Pancreas (tissue), 10 donors: ENCODE results near the gene URB1. TPM values are rescaled to one million over a fixed set of nuclear protein-coding genes. Genes with fewer than 3 reads are reported as not detected.
A peak's percentile ranks its signal among the peaks of the same experiment; 100 is the strongest.
"Not testable (repeated sequence)": the region's sequence is repeated elsewhere in the genome, so short reads cannot be mapped to it uniquely, and the experiment has no call there.

Experiments
- ATAC-seq, 4 donors: fragments of 200-7000 bp; cut with Tn5 transposase; one replicate each; pipeline versions ENCODE4 v1.8.0 to v1.9.1; 2020; ENCODE audit warnings: mild to moderate bottlenecking in 4 of 4, moderate library complexity in 4 of 4
- DNase-seq, 6 donors: peaks; one replicate each; pipeline ENCODE4 v3.0.0-alpha.2; 2020
- FAIRE-seq: peaks from 2 replicates; lab custom pipeline; 2012; peaks lifted over from hg19 to GRCh38; lab: Jason Lieb, UNC
- H3K27ac ChIP-seq, 4 donors: fragments of 200-600 bp; sonication (generic); 1 replicate in 3 of 4; 2 replicates in 1 of 4; pipeline versions ENCODE4 v1.5.0 to v1.8.0; 2020
- H3K27me3 ChIP-seq, 4 donors: fragments of 200-600 bp; one replicate each; pipeline ENCODE4 v1.8.0; 2021
- H3K36me3 ChIP-seq, 3 donors: fragments of 200-600 bp; sonication (generic) in 1 of 3; one replicate each; pipeline versions ENCODE4 v1.5.0 to v1.8.0; 2020 to 2021
- H3K4me1 ChIP-seq, 3 donors: fragments of 200-600 bp; one replicate each; pipeline ENCODE4 v1.8.0; 2021
- H3K4me3 ChIP-seq, 4 donors: fragments of 200-600 bp; sonication (generic) in 2 of 4; one replicate each; pipeline versions ENCODE4 v1.5.0 to v1.8.0; 2020 to 2021
- H3K9me3 ChIP-seq, 4 donors: fragments of 200-600 bp; one replicate each; pipeline ENCODE4 v1.8.0; 2021
- WGBS, 2 donors: extraction: QIAGEN DNeasy Blood & Tissue Kit; methylation state at CpG; one replicate each; pipeline ENCODE4 v1.1.7; 2013; 5-methylcytosine and 5-hydroxymethylcytosine counted together
- intact Hi-C, 3 donors: fragments of 100-400 bp; cut with DNase I; formaldehyde crosslinking; loops; one replicate each; pipeline versions ENCODE4 v1.11.1 to v1.14.2; 2022
- polyA plus RNA-seq, 2 donors: library from polyadenylated mRNA; stranded (reverse); fragments of 200-250 nt; gene quantifications; one replicate each; pipeline ENCODE4 v1.2.3, GENCODE V29; 2013
- total RNA-seq, 6 donors: library from RNA; stranded (reverse); fragmentation: NEBNext Ultra II Directional in 4 of 6; extraction: Animal tissue kit (Norgen Biotek cat#: 25700) in 4 of 6; gene quantifications; one replicate each; pipeline versions ENCODE4 v1.2.1 to v1.2.4, GENCODE V29; 2021 to 2023
- TF ChIP-seq, protein P1 (sequence below), 4 donors: fragments of 200-600 bp; sonication (generic) in 3 of 4; IDR thresholded peaks; one replicate each; pipeline versions ENCODE4 v1.5.0 to v1.8.0; 2021; ENCODE audit warnings: antibody characterized with exemption in 4 of 4
- donor health status: healthy with polysubstance abuse.
- donor health status: DM: no; HTN: no; CAD: no; lungs with moderate emphysema.
- donor health status: DM: no; HTN: no; CAD: no.
- donor health status: control.
- donor health status: control.
- donor health status: Bipolar disorder and iron deficiency.
- donor health status: DM: yes; HTN: yes; CAD: no.
- donor health status: DM: no; HTN: no; CAD: no.
- donor health status: DM: no; HTN: no; CAD: no.
- donor health status: DM: yes; HTN: yes; CAD: no.

URB1 gene
- total RNA-seq (10 to 100 TPM in 1 of 6 donors, 1 to 10 TPM in 5; 5.9 to 11.0 (median 8.0) TPM), polyA plus RNA-seq (1 to 10 TPM; 2.9 to 4.7 TPM)

DNA sequence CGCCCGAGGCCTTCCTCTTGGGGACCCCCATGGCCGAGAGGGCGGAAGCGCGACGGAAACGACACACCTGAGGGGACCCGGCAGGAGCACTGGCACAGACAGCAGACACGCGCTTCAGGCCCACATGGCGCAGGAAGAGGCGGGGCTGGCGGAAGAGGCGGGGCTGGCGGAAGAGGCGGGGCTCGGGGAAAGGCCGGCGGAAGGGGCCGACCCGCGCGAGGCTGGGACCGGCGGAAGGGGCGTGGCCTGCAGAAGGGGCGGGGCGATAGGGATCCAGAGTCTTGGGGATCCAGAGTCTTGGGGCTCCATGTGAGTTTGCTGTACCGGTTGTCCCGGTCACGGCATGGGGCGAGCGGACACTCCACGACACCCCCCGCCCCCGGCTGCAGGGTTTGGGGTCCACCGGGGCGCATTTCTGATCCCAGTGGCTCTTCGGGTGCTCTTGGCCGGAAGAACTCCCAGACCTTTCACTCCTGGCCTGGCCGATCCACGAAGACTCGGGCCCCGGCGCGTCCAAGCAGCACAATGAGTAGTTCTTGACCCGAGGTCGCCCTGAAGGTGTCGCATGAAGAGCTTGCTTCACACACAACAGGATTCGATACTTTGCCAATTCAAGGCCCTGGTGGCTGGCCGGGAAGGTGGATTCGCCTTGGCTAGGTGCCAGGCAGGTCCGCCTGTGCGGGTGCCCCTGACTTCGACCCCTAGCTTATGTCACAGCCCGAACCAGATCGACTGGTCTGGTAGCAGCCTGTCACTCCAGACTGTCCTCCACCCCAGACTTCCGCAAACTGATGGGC lies at the start of gene URB1:
Gene URB1 (minus strand): TSS at position 133 of the 797 bp plus-strand sequence. CDS start 102 bp downstream, at position 31.
- H3K4me3 ChIP-seq, result peak within 1 kb of the TSS; percentile 78 to 100 (median 85)
- FAIRE-seq (no peak), ATAC-seq (peak; percentile 99 to 100 (median 99)), DNase-seq (peak; percentile 92 to 99 (median 97))
- H3K4me1 ChIP-seq, result peaks cover 6 to 12% (median 7%) of the 10 kb centered on the region in 3 donors
- TF ChIP-seq, protein P1, sequence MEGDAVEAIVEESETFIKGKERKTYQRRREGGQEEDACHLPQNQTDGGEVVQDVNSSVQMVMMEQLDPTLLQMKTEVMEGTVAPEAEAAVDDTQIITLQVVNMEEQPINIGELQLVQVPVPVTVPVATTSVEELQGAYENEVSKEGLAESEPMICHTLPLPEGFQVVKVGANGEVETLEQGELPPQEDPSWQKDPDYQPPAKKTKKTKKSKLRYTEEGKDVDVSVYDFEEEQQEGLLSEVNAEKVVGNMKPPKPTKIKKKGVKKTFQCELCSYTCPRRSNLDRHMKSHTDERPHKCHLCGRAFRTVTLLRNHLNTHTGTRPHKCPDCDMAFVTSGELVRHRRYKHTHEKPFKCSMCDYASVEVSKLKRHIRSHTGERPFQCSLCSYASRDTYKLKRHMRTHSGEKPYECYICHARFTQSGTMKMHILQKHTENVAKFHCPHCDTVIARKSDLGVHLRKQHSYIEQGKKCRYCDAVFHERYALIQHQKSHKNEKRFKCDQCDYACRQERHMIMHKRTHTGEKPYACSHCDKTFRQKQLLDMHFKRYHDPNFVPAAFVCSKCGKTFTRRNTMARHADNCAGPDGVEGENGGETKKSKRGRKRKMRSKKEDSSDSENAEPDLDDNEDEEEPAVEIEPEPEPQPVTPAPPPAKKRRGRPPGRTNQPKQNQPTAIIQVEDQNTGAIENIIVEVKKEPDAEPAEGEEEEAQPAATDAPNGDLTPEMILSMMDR (IDR thresholded peaks at IDR 0.05), result no peak
- H3K9me3 ChIP-seq, result no peaks in the 10 kb centered on the region
- 2 to 3% methylated on average over 51 to 59 of the region's 59 CpGs for WGBS, 2 donors
- intact Hi-C loops, result no loop called here
- no peaks in the 10 kb centered on the region for H3K36me3 ChIP-seq
- H3K27ac ChIP-seq, result peak within 1 kb of the TSS; percentile 73 to 83 (median 80)
- peaks cover 0 to 6% (median 0%) of the 10 kb centered on the region in 4 donors for H3K27me3 ChIP-seq

- DNase-seq (no peak), ATAC-seq (no peak), FAIRE-seq (no peak)
- H3K27me3 ChIP-seq, result no peaks in the 10 kb centered on the region
- no peaks in the 10 kb centered on the region for H3K36me3 ChIP-seq
- no peaks in the 10 kb centered on the region for H3K4me1 ChIP-seq
- no peaks in the 10 kb centered on the region for H3K9me3 ChIP-seq
- no peak overlapping the region for H3K27ac ChIP-seq
- TF ChIP-seq, protein P1 (IDR thresholded peaks at IDR 0.05), result no peak
- WGBS, 2 donors, result 74% methylated on average over 12 of the region's 12 CpGs
- intact Hi-C loops, result no loop called here
- H3K4me3 ChIP-seq, result no peak overlapping the region
Measured at GRCh38 chr21:32437729-32438128, 44.9 kb upstream of the URB1 start.

GRCh38 chr21:32432982-32433660 lies 40.3 kb upstream of the URB1 start:
- H3K27ac ChIP-seq, result peak overlapping the region in 2 of 4 donors; percentile 57 to 64
- peak; percentile 46 to 85 (median 82) for ATAC-seq
- H3K9me3 ChIP-seq, FAIRE-seq, intact Hi-C loops, DNase-seq, H3K27me3 ChIP-seq, H3K4me3 ChIP-seq, H3K36me3 ChIP-seq, H3K4me1 ChIP-seq: not testable (repeated sequence)
- WGBS, 2 donors, result 40 to 41% methylated on average over 15 of the region's 15 CpGs

DNA sequence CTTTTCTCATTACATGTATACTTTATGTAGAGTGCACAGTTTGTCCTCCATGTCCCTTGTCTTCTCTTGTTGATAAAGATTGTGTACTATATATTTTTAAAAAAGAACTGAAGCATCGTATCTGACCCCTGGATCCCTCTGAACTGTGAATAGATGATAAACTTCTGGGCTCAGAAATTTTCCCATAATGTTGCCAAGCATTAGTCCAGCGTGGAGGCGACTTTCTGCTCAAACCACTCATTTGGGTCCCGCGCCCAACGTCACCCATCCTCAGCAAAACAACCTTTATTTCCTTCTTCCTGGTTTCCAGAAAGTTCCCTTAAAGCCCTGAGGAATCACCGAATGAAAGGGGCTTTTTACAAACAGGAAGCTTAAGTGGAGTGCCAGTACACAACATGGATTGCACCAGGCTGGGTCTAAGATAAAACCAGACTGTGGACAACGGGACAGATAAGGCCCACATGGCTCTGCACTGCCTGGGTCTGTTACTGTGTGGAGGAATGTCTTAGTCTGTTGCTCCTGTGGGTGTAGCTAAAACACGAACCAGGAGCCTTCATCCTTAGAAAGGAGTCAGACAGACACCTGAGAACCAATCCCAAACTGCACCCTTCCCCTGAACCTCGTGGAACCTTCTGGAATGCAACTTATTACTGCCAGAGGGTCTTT lies 35.3 kb upstream of the URB1 start:
- Histone ChIP-seq H3K27me3 (no peaks in the 10 kb centered on the region), H3K27ac (peak overlapping the region in 2 of 4 donors; percentile 37 to 41), H3K4me3 (no peak overlapping the region), H3K36me3 (no peaks in the 10 kb centered on the region), H3K4me1 (no peaks in the 10 kb centered on the region), H3K9me3 (no peaks in the 10 kb centered on the region)
- no peak for DNase-seq
- no peak for ATAC-seq
- TF ChIP-seq, protein P1 (IDR thresholded peaks at IDR 0.05), result no peak
- 58 to 65% methylated on average over 10 of the region's 10 CpGs for WGBS, 2 donors
- intact Hi-C loops, result no loop called here
- no peak for FAIRE-seq

GRCh38 chr21:32426592-32427051 lies 33.8 kb upstream of the URB1 start:
- H3K36me3 ChIP-seq, result no peaks in the 10 kb centered on the region
- TF ChIP-seq, protein P1 (IDR thresholded peaks at IDR 0.05), result no peak
- H3K27ac ChIP-seq, result peak overlapping the region in 2 of 4 donors; percentile 8 to 37
- intact Hi-C loops, result no loop called here
- no peak overlapping the region for H3K4me3 ChIP-seq
- H3K27me3 ChIP-seq, result no peaks in the 10 kb centered on the region
- no peaks in the 10 kb centered on the region for H3K9me3 ChIP-seq
- no peaks in the 10 kb centered on the region for H3K4me1 ChIP-seq
- ATAC-seq (no peak), FAIRE-seq (no peak), DNase-seq (no peak)
- WGBS, 2 donors, result 69 to 73% methylated on average over 6 of the region's 6 CpGs
